GM18867 (cell line): ENCODE data around the gene RABL6.
"Not testable (repeated sequence)": the region's sequence is repeated elsewhere in the genome, so short reads cannot be mapped to it uniquely, and the experiment has no call there.

Experiments
- ATAC-seq: cut with Tn5 transposase; IDR thresholded peaks from one replicate; pipeline ENCODE4 v1.9.1; 2021; ENCODE audit warnings: mild to moderate bottlenecking, moderate library complexity; ENCODE audit not compliant: unreplicated experiment

RABL6 gene

GRCh38 chr9:136855461-136856078 lies 47.8 kb downstream of the RABL6 start:
- no peak for ATAC-seq

- no peak for ATAC-seq
These were observed 48.3 kb downstream of the RABL6 start for GRCh38 chr9:136856079-136856476.

GRCh38 chr9:136856541-136857141 lies 48.9 kb downstream of the RABL6 start:
- ATAC-seq = no peak

GRCh38 chr9:136857166-136857565 lies 49.4 kb downstream of the RABL6 start:
- no peak for ATAC-seq

GRCh38 chr9:136857581-136858412 lies 50.0 kb downstream of the RABL6 start:
- ATAC-seq = no peak

- ATAC-seq = no peak
These were observed 50.7 kb downstream of the RABL6 start for GRCh38 chr9:136858452-136858843.

- no peak for ATAC-seq
These were observed 51.4 kb downstream of the RABL6 start for GRCh38 chr9:136858844-136859757.

GRCh38 chr9:136860529-136860928 lies 52.8 kb downstream of the RABL6 start:
- ATAC-seq = no peak

GRCh38 chr9:136860933-136861873 lies 53.5 kb downstream of the RABL6 start:
- ATAC-seq = no peak

- no peak for ATAC-seq
These were observed 54.2 kb downstream of the RABL6 start for GRCh38 chr9:136861874-136862457.

- no peak for ATAC-seq
These were observed 55.3 kb downstream of the RABL6 start for GRCh38 chr9:136862849-136863622.

GRCh38 chr9:136863623-136864273 lies 56.0 kb downstream of the RABL6 start:
- no peak for ATAC-seq

- no peak for ATAC-seq
These were observed 57.5 kb downstream of the RABL6 start for GRCh38 chr9:136865041-136865767.

- ATAC-seq = no peak
These were observed 58.0 kb downstream of the RABL6 start for GRCh38 chr9:136865768-136866103.

GRCh38 chr9:136866898-136867421 lies 59.2 kb downstream of the RABL6 start:
- not testable (repeated sequence) for ATAC-seq

GRCh38 chr9:136867480-136867879 lies 59.7 kb downstream of the RABL6 start:
- no peak for ATAC-seq

GRCh38 chr9:136867917-136868316 lies 60.2 kb downstream of the RABL6 start:
- no peak for ATAC-seq
